GM21528 (cell line): ENCODE data around the gene GALNTL6.
A peak's percentile ranks its signal among the peaks of the same experiment; 100 is the strongest.
"Not testable (repeated sequence)": the region's sequence is repeated elsewhere in the genome, so short reads cannot be mapped to it uniquely, and the experiment has no call there.

Source experiments
- ATAC-seq: cut with Tn5 transposase; IDR thresholded peaks from one replicate; pipeline ENCODE4 v1.9.1; 2021; ENCODE audit warnings: mild to moderate bottlenecking, moderate library complexity; ENCODE audit not compliant: unreplicated experiment, low FRiP score

The GALNTL6 gene

DNA sequence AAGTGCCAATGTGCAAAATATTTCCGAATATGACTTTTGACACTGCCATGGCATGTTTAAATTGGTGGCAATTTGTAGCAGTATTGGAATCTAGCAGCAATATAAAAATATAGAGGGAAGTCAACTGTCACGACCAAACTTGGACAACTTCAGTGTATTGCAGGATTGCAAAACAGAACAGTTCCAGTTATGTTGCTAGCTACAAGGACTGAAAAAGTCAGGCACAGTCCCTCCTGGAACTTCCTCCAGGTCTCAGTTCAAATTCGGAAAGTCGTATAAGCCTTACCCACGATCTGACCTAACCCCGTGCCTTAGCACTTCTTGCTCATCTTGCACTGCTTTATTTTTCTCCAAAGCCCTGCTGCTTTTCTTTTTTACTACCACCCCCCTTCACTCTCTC, 965.4 kb downstream of the GALNTL6 start:
- no peak for ATAC-seq

DNA sequence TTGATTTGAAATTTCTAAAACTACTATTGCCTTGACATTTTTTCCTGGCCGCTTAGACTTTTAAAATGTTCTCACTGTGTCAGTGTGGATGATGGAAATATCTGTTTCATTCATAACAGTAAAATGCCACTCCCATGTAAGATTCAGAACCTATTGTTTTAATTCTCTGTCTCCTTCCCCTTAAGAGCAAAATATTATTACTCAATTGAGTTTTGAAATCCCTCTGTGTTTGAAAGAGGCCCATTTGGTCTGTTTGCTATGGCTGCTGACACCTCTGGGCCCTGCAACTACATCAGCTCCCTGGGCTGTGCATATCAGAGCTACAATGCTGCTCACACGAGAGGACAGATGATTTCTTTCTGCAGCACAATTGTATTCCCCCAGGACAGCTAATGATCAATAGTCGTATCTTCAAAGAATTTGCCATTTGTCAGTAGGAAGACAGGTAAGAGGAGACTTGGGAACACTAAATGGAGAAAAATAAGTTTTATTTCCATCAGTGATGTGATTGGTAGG, 967.4 kb downstream of the GALNTL6 start:
- ATAC-seq, result no peak

DNA sequence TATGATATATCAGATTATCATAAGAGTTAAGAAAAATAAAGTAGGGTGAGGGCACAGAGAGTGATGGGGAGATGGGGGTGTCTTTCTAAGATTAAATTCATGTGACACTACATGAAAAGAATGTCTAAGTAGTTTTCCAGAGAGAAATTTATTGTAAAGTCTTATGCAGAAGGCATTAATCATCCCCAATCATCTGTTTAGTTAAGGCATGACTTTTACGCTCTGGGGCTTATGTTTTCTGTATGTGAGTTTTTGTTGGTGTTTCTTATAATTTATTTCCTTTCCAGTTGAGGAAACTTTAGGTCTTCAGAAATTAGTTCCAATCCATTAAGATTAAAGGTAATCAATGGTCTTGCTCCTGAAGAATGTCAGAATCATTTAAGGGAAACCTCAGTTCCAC, 972.4 kb downstream of the GALNTL6 start:
- ATAC-seq, result no peak

DNA sequence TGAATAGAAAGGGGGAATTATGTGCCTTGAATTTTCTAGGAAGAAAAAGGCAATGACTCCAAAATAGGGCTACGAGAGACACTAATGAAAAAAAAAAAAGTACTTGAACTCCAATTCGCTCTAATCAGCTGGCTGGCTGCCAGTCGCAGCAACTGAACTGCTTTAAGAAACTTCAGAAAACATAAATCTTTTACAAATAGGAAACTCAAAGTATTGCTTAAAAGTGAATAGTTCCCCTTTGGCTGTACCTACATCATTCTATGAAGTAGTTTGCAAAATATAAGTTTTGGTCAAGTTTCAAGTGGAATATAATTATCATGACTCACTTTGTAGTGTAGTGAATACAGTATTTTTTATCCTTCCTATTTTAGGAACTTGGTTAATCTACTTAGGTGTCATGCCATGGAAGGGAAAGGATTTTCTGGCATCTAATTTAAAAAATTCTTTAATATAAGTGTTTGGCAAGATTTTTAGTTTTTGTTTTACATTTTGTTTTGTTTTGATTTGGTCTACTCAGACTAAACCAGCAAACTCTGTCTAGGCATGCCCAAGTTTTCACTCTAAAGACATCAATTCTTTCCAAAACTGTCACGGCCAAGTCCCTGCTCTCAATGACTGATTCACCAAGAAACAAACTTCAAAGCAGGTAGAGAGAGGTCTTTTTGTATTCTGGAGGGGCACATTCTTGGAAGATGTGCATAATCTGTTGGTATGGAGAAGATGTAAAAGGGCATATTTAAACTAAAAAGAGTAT, 973.0 kb downstream of the GALNTL6 start:
- no peak for ATAC-seq

DNA sequence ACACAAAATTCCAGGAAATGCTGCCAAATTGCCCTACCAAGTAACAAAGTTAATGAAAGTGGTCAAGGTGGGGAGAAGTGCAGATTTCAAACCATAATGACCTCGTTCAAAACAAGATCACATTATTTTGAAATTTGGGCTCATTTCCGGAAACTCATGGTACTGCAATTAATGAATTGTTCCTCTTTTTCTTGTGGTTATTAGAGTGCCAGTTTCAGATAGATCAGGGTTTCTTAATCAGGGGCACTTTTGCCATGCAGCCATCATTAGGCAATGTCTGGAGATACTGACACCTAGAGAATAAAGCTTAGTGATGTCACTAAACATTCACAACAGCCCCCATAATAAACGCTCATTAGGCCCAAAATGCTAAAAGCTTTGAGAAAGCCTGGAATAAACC, 973.9 kb downstream of the GALNTL6 start:
- ATAC-seq, result no peak

DNA sequence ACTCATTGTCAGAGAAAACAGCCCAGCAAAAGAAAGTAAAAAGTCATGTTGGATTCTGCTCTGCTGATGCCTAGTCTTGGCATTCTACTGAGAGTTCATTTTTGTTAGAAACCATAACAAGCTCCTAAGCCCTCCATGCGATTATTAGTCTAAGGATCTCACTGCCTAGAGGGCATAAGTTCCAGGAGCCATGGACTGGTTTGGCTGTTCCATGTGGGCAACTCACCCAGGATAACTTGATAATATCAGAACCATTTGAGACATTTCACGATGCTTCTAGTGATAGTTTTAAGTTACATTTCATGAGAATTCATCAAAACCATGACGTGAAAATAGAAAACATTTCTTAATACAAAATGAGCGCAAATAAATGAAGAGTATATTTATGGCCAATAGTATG, 978.6 kb downstream of the GALNTL6 start:
- no peak for ATAC-seq

DNA sequence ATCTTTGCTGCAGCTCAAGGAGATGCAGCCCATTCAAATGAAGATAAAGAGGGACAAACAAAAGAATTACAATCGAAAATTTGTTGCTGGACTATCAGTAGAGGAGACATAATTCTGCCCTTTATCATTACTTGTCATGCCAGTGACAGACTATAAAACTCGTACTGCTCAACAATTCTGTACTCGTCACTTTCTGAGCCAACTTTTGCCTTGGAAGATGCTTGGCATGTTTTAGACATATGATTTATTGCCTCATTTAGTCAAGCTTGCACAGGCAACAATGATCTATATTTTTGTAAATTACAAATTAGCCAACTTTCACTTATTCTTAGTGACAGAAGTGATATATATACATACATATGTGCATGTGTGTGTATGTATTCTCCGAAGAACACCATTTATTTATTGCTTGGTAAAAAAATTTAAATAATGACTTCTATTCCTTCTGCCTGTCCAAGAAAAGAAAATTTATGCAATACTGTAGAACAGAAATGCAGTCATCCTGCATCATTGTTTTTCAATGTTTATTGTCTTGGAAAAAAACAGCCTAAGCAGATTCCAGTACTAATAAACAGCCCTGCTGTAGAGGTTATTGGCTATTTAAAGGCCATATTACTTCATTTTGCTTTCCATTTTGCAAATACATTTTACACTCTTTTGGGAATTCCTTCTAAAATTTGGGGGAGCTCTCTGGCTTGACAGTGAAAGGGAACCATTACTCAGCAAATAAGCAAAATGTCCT, 980.5 kb downstream of the GALNTL6 start:
- ATAC-seq, result no peak

DNA sequence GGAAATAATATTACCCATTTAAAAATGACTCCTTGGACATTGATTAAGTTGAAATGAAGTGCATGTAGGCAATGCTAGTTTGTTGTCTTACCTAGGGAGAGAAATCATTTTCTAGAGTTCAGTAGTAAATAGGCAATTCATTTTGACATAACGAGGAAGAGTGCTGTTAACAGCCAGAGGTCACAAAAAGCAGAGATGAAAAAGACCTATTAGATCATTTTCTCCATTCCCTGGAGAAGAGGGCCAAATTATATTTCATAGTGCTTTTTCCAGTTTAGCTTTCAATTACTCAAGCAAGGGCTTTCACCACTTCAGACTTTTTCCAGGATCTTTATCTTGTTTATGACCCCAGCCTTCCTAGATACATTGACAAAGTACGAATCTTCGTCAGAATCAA, 981.1 kb downstream of the GALNTL6 start:
- ATAC-seq, result no peak

DNA sequence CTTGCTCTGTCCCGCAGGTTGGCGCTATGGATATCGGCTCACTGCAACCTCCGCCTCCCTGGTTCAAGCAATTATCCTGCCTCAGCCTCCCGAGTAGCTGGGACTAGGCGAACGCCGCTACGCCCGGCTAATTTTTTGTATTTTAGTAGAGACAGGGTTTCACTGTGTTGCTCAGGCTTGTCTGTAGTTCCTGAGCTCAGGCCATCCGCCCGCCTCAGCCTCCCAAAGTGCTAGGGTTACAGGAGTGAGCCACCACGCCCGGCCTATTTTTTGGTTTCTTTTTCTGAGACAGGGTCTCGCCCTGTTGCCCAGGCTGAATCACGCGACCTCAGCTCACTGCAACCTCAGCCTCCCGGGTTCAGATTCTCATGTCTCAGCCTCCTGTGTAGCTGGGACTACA, 984.1 kb downstream of the GALNTL6 start:
- not testable (repeated sequence) for ATAC-seq

DNA sequence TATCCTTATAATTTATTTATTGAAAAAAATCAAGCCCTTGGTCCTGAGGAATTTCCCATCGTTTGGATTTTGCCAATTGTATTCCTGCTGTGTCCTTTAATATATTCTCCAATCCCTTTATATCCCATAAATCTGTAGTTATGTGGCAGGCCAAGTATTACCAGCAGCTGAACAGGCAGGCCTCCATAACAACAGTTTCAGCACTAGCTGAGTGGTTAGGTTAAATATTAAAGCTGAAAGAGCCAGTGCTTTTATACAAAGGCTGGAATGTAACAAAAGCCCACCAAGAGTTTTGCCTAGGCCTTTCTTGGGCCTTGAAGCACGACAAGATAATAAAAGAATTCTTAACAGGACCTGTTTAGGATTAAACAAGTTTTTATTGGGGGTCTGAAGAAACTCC, 988.8 kb downstream of the GALNTL6 start:
- no peak for ATAC-seq

DNA sequence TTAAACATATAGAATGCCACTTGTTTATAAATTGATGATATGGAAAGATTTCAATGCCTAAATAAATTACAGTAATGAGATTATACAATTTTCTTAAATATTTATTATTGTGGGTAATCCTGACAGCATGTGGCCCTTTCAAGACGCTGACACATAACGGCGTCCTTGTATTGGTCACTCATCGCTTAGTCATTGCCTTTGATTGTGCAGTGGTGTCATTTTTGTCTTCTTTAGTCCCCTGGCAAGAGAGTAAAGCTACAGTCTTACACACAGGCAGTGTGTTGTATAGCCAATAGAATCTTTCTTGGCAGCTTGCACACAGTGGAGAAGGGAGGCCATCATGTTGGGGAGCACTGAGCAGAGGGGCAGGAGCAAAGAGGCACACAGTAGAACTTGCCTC, 993.6 kb downstream of the GALNTL6 start:
- ATAC-seq, result no peak

DNA sequence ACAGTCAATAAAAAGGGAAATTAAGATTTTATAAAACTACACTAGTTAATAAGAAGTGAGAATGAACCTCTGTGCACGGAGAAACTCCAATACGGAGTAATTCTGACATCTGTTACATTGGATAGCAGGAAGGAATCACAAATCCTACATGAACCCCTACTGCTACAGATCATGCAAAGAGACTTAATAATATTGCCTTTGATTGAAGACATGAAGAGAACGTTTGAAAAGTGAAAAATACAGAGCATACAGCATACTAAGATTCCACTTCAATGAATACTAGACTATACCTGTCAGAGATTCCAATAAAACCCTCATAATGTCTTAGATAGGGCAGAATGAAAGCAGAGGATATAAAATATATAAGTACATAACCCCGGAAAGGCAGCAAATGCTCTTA, 995.0 kb downstream of the GALNTL6 start:
- ATAC-seq, result no peak

DNA sequence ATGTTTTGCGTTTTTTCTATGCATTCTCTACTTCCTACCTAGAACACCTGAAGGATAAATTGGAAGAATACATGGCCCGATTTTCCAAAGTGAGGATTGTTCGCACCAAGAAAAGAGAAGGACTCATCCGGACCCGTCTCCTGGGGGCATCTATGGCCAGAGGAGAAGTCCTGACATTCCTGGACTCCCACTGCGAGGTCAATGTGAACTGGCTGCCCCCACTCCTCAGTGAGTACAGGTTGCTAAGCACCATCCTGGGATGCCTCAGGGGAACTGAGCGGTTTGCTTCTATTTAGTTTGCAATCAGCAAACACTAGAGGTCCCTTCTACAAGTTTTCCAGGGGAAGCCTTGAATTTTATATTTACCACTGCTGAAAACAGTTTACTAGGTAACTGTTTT, 996.1 kb downstream of the GALNTL6 start:
- no peak for ATAC-seq

DNA sequence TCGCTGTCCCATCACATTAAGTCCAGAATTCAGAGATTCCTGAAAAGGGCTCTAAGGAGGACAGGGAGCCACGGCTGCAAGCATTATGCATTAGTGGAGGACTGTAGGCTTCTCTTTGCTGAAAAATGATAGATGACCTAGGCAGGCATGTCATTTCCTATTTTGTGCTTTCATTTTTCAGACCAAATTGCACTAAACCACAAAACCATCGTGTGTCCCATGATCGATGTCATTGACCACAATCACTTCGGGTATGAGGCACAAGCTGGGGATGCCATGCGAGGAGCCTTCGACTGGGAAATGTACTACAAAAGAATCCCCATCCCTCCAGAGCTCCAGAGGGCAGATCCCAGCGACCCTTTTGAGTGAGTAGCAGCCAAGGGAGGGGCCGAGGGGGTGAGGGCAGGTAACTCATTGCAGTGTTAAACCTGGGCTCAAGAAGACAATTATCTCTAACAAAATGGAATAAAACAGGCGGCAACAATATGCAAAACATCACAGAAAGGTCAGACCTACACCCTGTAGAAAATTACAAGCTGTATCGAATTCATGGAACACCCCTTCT, 1000.2 kb downstream of the GALNTL6 start:
- ATAC-seq, result peak; percentile 81

DNA sequence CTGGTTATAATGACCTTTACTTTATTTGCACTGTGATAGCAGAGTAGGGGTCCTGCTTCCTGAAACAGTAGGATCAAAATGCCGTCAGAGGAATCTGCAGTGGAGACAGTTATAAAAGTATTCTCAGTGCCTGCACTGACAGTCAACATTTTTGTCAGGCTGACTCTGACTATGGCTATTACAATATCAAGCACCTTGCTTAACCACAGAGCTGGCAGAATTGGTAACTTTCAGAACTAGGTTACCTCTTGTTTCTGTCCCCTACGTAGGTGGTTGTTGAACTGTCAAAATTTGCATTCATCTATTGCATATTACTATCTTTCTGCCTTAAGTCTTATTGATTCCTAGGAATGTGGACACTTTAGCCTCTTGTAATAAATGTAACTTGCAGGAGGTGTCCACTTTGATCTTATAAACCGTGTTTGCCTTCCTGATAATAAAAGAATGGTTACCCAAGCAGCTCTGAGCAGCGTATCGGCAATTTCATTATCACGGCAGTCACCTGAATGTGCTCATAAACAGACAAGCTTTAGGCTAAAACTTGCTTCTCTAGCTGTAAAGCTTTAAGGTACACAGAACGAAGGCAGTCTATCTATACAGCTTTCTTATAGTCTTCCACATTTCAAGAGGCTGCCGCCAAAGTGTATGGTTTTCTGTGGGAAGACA, 1002.4 kb downstream of the GALNTL6 start:
- ATAC-seq, result no peak

DNA sequence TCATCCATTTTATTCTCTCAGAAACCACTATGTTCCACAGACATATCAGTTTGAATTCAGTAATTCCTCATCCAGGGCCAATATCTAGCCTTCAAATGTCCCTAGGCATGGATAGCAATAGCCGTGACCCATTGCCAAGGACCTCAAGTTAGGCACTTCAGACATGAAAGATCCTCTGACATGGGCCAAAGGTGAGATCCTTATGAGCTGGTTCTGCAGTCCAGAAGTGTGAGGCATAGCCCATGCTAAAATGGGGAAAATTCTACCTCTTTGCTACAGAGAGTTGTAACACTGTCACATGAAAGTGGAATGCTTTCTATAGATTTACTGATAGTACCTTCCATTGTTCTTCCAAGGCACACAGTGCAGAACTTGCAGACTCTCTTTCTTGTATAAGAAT, 1005.7 kb downstream of the GALNTL6 start:
- no peak for ATAC-seq

DNA sequence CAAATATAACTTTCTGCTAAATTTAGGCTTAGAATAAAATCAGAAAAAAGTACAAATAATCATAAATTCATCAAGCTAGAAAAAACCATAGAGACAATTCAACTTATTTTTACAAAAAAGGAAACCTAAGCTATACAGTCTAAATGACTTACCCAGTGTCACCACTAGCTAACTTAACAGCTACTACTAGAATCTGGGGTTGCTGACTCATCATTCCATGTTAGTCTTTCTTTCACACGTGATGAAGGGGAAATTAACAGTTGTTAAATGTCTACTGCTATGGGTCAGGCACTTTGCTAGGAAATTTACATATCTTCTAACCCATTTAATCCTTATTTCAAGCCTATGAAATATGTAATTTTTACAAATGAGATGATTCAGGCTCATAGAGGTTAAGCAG, 1006.1 kb downstream of the GALNTL6 start:
- ATAC-seq, result no peak

DNA sequence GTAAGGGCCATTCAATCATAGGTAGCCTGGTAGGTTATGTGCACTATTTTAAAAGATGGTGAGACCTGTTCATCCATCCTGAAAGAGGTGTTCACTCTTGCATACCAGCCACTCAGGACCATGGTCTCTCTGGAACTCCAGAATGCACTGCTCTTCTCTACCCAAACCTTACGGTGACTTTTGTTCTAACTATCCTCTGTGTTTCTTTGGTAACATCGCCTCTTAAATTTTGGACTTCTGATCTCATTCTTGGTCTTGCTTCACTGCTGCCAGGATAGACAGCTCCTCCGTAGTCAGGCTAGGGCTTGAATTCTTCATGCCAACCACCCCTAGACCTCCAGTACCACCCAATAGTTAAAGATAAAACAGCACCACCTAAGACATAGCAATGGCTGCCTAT, 1009.1 kb downstream of the GALNTL6 start:
- ATAC-seq, result no peak

DNA sequence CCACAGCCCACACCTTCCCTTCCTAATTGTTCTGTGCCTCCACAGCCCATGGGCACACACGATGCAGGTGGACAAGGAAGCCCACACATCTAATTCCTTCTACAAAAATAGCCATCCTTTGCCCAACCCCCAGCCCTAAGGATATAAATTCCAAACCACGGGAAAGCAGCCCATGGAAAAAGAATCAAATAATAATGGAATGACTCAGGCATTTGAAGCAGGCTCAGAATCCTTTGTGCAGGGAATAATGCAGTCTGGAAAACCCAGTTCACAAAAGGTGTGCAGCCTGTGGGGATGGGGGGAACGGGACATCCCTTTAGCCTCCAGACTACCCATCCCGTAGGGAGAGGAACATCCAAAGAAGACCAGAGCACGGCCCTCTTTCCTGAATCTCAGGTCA, 1013.1 kb downstream of the GALNTL6 start:
- no peak for ATAC-seq

DNA sequence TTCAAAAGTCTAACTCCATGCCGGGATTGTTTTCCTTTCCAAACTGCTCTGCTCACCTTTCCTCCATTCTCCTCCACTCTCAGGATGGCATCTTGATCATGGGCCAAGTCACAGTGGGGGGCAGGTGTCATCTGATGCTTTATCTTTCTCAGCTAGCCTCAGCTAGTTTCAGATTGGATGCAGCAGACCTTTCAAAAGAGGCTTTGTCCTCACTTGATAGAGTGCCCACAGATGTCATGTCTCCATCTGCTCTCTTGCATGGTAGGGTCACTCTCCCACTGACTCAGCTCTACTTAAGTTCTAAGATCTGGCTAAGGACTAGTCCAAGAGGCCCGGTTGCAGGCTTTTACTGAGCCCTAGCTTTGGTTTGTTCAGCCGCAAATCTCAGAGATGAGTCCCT, 1013.7 kb downstream of the GALNTL6 start:
- ATAC-seq, result no peak

DNA sequence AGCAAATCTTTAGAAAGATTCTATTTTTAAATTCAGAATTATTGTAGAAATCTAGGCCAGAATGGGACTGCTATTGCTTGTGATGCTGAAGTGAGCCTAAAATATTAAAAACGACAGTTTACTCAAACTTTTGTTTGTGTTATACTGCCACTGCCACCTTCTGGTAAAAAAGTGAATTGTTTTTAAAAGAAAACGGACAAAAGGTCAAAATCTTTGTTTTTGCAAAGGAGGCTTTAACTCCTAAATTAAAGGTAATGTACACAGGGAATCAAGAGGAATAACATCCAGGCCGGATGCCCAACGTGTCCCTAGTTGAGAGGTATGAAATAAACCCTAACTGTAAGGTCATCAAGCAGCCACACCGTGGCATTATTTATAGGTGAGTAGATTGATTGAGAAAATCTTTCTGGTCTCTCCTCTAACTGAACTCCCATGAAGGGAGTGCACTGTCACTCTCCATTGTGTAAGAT, 1017.1 kb downstream of the GALNTL6 start:
- no peak for ATAC-seq
